ENCODE data around the gene AFF2.
"Not testable (repeated sequence)": the region's sequence is repeated elsewhere in the genome, so short reads cannot be mapped to it uniquely, and the experiment has no call there.

Gene AFF2

GRCh38 chrX:148661035-148661434, 160.6 kb downstream of the AFF2 start:
- Histone ChIP-seq H3K4me3 (no peak overlapping the region), H3K4me2 (no peak overlapping the region), H3K9me3 (replicated peaks in 1 of 11) (peaks cover 44 to 100% (median 87%) of the 10 kb centered on the region in 11 experiments), H3K9ac (no peak overlapping the region), H3K27me3 (no peaks in the 10 kb centered on the region), H3K36me3 (peaks cover 0 to 89% (median 70%) of the 10 kb centered on the region in 11 experiments; a peak in 17 of 22 replicates), H4K20me1 (no peaks in the 10 kb centered on the region), H3K4me1 (peaks cover 0 to 30% (median 15%) of the 10 kb centered on the region in 10 experiments; a peak in 19 of 20 replicates), H3K27ac (peak overlapping the region in 1 of 11 experiments; percentile 4; a peak in 1 of 22 replicates)
- TF ChIP-seq Cebpa-rat (IDR thresholded peaks at IDR 0.05): no peak

GRCh38 chrX:148662014-148662413, 161.6 kb downstream of the AFF2 start:
- Histone ChIP-seq H3K9ac (no peak overlapping the region), H3K27me3 (no peaks in the 10 kb centered on the region), H4K20me1 (no peaks in the 10 kb centered on the region), H3K27ac (no peak overlapping the region), H3K4me1 (peaks cover 0 to 26% (median 13%) of the 10 kb centered on the region in 10 experiments; a peak in 19 of 20 replicates), H3K4me3 (peak overlapping the region in 1 of 10 experiments; percentile 4; a peak in 1 of 20 replicates), H3K9me3 (replicated peaks in 1 of 11) (peaks cover 51 to 100% (median 89%) of the 10 kb centered on the region in 11 experiments), H3K36me3 (peaks cover 0 to 90% (median 76%) of the 10 kb centered on the region in 11 experiments; a peak in 18 of 22 replicates), H3K4me2 (no peak overlapping the region)
- no peak for TF ChIP-seq Cebpa-rat (IDR thresholded peaks at IDR 0.05)

GRCh38 chrX:148664171-148664570, 163.8 kb downstream of the AFF2 start:
- no peak for TF ChIP-seq Cebpa-rat (IDR thresholded peaks at IDR 0.05)
- Histone ChIP-seq H4K20me1 (no peaks in the 10 kb centered on the region), H3K36me3 (peaks cover 10 to 100% (median 96%) of the 10 kb centered on the region in 11 experiments; a peak in 20 of 22 replicates), H3K9me3 (replicated peaks in 1 of 11) (peaks cover 73 to 100% (median 99%) of the 10 kb centered on the region in 11 experiments), H3K27ac (no peak overlapping the region), H3K4me2 (no peak overlapping the region), H3K9ac (no peak overlapping the region), H3K27me3 (no peaks in the 10 kb centered on the region), H3K4me3 (no peak overlapping the region), H3K4me1 (peaks cover 0 to 5% (median 0%) of the 10 kb centered on the region in 10 experiments; a peak in 2 of 20 replicates)

GRCh38 chrX:148664995-148665394, 164.6 kb downstream of the AFF2 start:
- Histone ChIP-seq H3K4me2 (no peak overlapping the region), H3K36me3 (peaks cover 10 to 100% (median 99%) of the 10 kb centered on the region in 11 experiments; a peak in 20 of 22 replicates), H3K4me1 (no peaks in the 10 kb centered on the region), H4K20me1 (no peaks in the 10 kb centered on the region), H3K27ac (no peak overlapping the region), H3K9ac (no peak overlapping the region), H3K4me3 (no peak overlapping the region; a peak in 1 of 20 replicates), H3K9me3 (replicated peaks in 1 of 11) (peaks cover 78 to 100% (median 99%) of the 10 kb centered on the region in 11 experiments), H3K27me3 (no peaks in the 10 kb centered on the region)
- no peak for TF ChIP-seq Cebpa-rat (IDR thresholded peaks at IDR 0.05)

GRCh38 chrX:148669175-148669574, 168.8 kb downstream of the AFF2 start:
- Histone ChIP-seq H4K20me1 (peaks cover 0 to 23% (median 0%) of the 10 kb centered on the region in 11 experiments; a peak in 4 of 22 replicates), H3K9me3 (replicated peaks in 1 of 11) (peaks cover 55 to 96% (median 76%) of the 10 kb centered on the region in 11 experiments), H3K4me3 (peak overlapping the region in 2 of 10 experiments; percentile 19 to 37; a peak in 4 of 20 replicates), H3K36me3 (peaks cover 10 to 100% (median 73%) of the 10 kb centered on the region in 11 experiments; a peak in 20 of 22 replicates)
- H3K27ac ChIP-seq, H3K9ac ChIP-seq, H3K27me3 ChIP-seq, H3K4me1 ChIP-seq, H3K4me2 ChIP-seq: not testable (repeated sequence)

GRCh38 chrX:148670277-148670676, 169.9 kb downstream of the AFF2 start:
- H3K4me2 ChIP-seq: no peak overlapping the region
- no peak overlapping the region for H3K9ac ChIP-seq
- H3K27ac ChIP-seq: no peak overlapping the region

GRCh38 chrX:148672517-148672916, 172.1 kb downstream of the AFF2 start:
- Histone ChIP-seq H3K27me3 (no peaks in the 10 kb centered on the region), H3K36me3 (peaks cover 10 to 84% (median 51%) of the 10 kb centered on the region in 11 experiments; a peak in 20 of 22 replicates), H4K20me1 (peaks cover 0 to 56% (median 0%) of the 10 kb centered on the region in 11 experiments; a peak in 7 of 22 replicates), H3K27ac (no peak overlapping the region), H3K9ac (no peak overlapping the region), H3K4me3 (no peak overlapping the region), H3K9me3 (replicated peaks in 1 of 11) (peaks cover 25 to 67% (median 46%) of the 10 kb centered on the region in 11 experiments), H3K4me1 (no peaks in the 10 kb centered on the region), H3K4me2 (no peak overlapping the region)
- no peak for TF ChIP-seq Cebpa-rat (IDR thresholded peaks at IDR 0.05)

More at GRCh38 chrX:148670277-148670676, 169.9 kb downstream of the AFF2 start:
- no peak overlapping the region for H3K4me3 ChIP-seq
- peaks cover 47 to 86% (median 65%) of the 10 kb centered on the region in 11 experiments for H3K9me3 ChIP-seq (replicated peaks in 1 of 11)
- peaks cover 0 to 34% (median 0%) of the 10 kb centered on the region in 11 experiments; a peak in 7 of 22 replicates for H4K20me1 ChIP-seq
- H3K36me3 ChIP-seq: peaks cover 10 to 98% (median 67%) of the 10 kb centered on the region in 11 experiments; a peak in 20 of 22 replicates
- no peaks in the 10 kb centered on the region for H3K4me1 ChIP-seq
- TF ChIP-seq Cebpa-rat (IDR thresholded peaks at IDR 0.05): no peak
- H3K27me3 ChIP-seq: no peaks in the 10 kb centered on the region

- H3K4me3 ChIP-seq: no peak overlapping the region
- no peak for TF ChIP-seq Cebpa-rat (IDR thresholded peaks at IDR 0.05)
- no peaks in the 10 kb centered on the region for H3K27me3 ChIP-seq
- peaks cover 0 to 45% (median 3%) of the 10 kb centered on the region in 11 experiments; a peak in 9 of 22 replicates for H3K36me3 ChIP-seq
- peaks cover 0 to 1% (median 0%) of the 10 kb centered on the region in 11 experiments; a peak in 1 of 22 replicates for H3K9me3 ChIP-seq (replicated peaks in 1 of 11)
- no peak overlapping the region for H3K27ac ChIP-seq
- no peak overlapping the region for H3K4me2 ChIP-seq
- no peak overlapping the region for H3K9ac ChIP-seq
- H4K20me1 ChIP-seq: peaks cover 0 to 80% (median 6%) of the 10 kb centered on the region in 11 experiments; a peak in 7 of 22 replicates
- H3K4me1 ChIP-seq: no peaks in the 10 kb centered on the region
These were observed 181.2 kb downstream of the AFF2 start for GRCh38 chrX:148681605-148682004.

GRCh38 chrX:148682206-148682605, 181.8 kb downstream of the AFF2 start:
- Histone ChIP-seq H3K27ac (no peak overlapping the region), H3K9me3 (replicated peaks in 1 of 11) (no peaks in the 10 kb centered on the region), H3K36me3 (peaks cover 0 to 45% (median 0%) of the 10 kb centered on the region in 11 experiments; a peak in 7 of 22 replicates), H3K9ac (no peak overlapping the region), H4K20me1 (peaks cover 0 to 77% (median 6%) of the 10 kb centered on the region in 11 experiments; a peak in 7 of 22 replicates), H3K4me2 (no peak overlapping the region), H3K27me3 (no peaks in the 10 kb centered on the region), H3K4me1 (no peaks in the 10 kb centered on the region), H3K4me3 (no peak overlapping the region)
- no peak for TF ChIP-seq Cebpa-rat (IDR thresholded peaks at IDR 0.05)
